SK-N-SH (cell line): ENCODE measurements around the gene MATN1. TPM values are rescaled to one million over a fixed set of nuclear protein-coding genes. Genes with fewer than 3 reads are reported as not detected.

Experiments
- CTCF ChIA-PET: fragments of 300-600, 350-600 bp; formaldehyde crosslinking; extraction: SDS; loops from one replicate; lab custom pipeline; 2021; lab: Yijun Ruan, JAX
- POLR2A ChIA-PET: fragments of 350-600 bp; sonication (Branson Sonifier 250); formaldehyde crosslinking; extraction: SDS; loops from one replicate; lab custom pipeline; 2020; ENCODE audit warnings: antibody characterized with exemption, inconsistent platforms; lab: Yijun Ruan, JAX
- DNase-seq: peaks from one replicate; pipeline ENCODE4 v3.0.0; 2012
- H2AFZ ChIP-seq: fragments of 200-600 bp; sonication (generic); 2 replicates; pipeline ENCODE4 v1.8.1; 2016; ENCODE audit warnings: antibody characterized with exemption, mild to moderate bottlenecking, low read depth
- H3F3A ChIP-seq: fragments of 200-600 bp; sonication (generic); replicated peaks from 2 replicates; pipeline ENCODE3; 2016; ENCODE audit warnings: antibody characterized with exemption, mild to moderate bottlenecking; ENCODE audit not compliant: insufficient read depth
- H3K27ac ChIP-seq, 2 experiments: fragments of 200-500 bp in 1 of 2; fragments of 200-600 bp in 1 of 2; sonication (Bioruptor generic) in 1 of 2; sonication (generic), shearing (Covaris generic) in 1 of 2; 2 replicates each; pipeline versions ENCODE4 v1.5.1 to v1.6.1; 2014 to 2016; ENCODE audit warnings: low read depth in 2 of 2, inconsistent platforms in 1 of 2, low read length in 1 of 2, mild to moderate bottlenecking in 1 of 2, mixed read lengths in 1 of 2
- H3K27me3 ChIP-seq: fragments of 200-600 bp; sonication (generic), shearing (Covaris generic); 2 replicates; pipeline ENCODE4 v1.6.1; 2016; ENCODE audit warnings: mixed run types; ENCODE audit not compliant: insufficient read depth
- H3K36me3 ChIP-seq, 2 experiments: fragments of 200-500 bp in 1 of 2; fragments of 200-600 bp in 1 of 2; sonication (Bioruptor generic) in 1 of 2; sonication (generic) in 1 of 2; replicated peaks in 1 of 2; 2 replicates each; pipeline versions ENCODE3 to v1.5.1; 2014 to 2016; ENCODE audit warnings: low read length in 1 of 2, mild to moderate bottlenecking in 1 of 2; ENCODE audit not compliant: insufficient read depth in 2 of 2, control insufficient read depth in 1 of 2
- H3K4me1 ChIP-seq, 2 experiments: fragments of 200-500 bp in 1 of 2; fragments of 200-600 bp in 1 of 2; sonication (Bioruptor generic) in 1 of 2; sonication (generic), shearing (Covaris generic) in 1 of 2; 2 replicates each; pipeline versions ENCODE4 v1.5.1 to v1.6.1; 2014 to 2016; ENCODE audit warnings: low read depth in 1 of 2, low read length in 1 of 2, mixed run types in 1 of 2; ENCODE audit not compliant: insufficient read depth in 2 of 2, control insufficient read depth in 1 of 2
- H3K4me2 ChIP-seq: fragments of 200-600 bp; sonication (generic), shearing (Covaris generic); 2 replicates; pipeline ENCODE4 v1.6.1; 2017; ENCODE audit warnings: mixed run types
- H3K4me3 ChIP-seq, 2 experiments: fragments of 200-500 bp in 1 of 2; fragments of 200-600 bp in 1 of 2; sonication (Bioruptor generic) in 1 of 2; sonication (generic), shearing (Covaris generic) in 1 of 2; 2 replicates each; pipeline versions ENCODE4 v1.5.1 to v1.8.1; 2014 to 2016; ENCODE audit warnings: low read depth in 2 of 2, inconsistent platforms in 1 of 2, low read length in 1 of 2, mild to moderate bottlenecking in 1 of 2, mixed read lengths in 1 of 2, moderate library complexity in 1 of 2
- H3K79me2 ChIP-seq: fragments of 200-600 bp; sonication (generic); 2 replicates; pipeline ENCODE4 v1.8.1; 2017; ENCODE audit warnings: mild to moderate bottlenecking; ENCODE audit not compliant: insufficient read depth
- H3K9ac ChIP-seq: fragments of 200-600 bp; sonication (generic); 2 replicates; pipeline ENCODE4 v1.6.1; 2017; ENCODE audit warnings: mixed run types
- H3K9me2 ChIP-seq: fragments of 200-600 bp; sonication (generic); 2 replicates; pipeline ENCODE4 v1.6.1; 2017; ENCODE audit warnings: mixed run types
- H3K9me3 ChIP-seq: fragments of 200-600 bp; sonication (generic); 2 replicates; pipeline ENCODE4 v1.6.1; 2017; ENCODE audit warnings: mixed run types, mild to moderate bottlenecking, moderate library complexity
- H4K20me1 ChIP-seq: fragments of 200-600 bp; sonication (generic); 2 replicates; pipeline ENCODE4 v1.6.1; 2017; ENCODE audit warnings: mild to moderate bottlenecking, mixed run types; ENCODE audit not compliant: insufficient read depth
- CTCF ChIP-seq: fragments of 200-600 bp; sonication (generic); IDR thresholded peaks from 2 replicates; pipeline ENCODE4 v1.6.1; 2017; ENCODE audit warnings: antibody characterized with exemption, mild to moderate bottlenecking, moderate library complexity
- EP300 ChIP-seq, 2 experiments: IDR thresholded peaks; 2 replicates each; pipeline versions ENCODE4 v1.4.0 to v1.6.1; 2012; ENCODE audit warnings: borderline replicate concordance in 1 of 2, low read depth in 1 of 2, low read length in 1 of 2
- EZH2phosphoT487 ChIP-seq: fragments of 200-600 bp; sonication (generic); IDR thresholded peaks from 2 replicates; pipeline ENCODE4 v1.6.1; 2017; ENCODE audit warnings: low read depth, mixed run types, mild to moderate bottlenecking, antibody characterized with exemption, moderate library complexity, borderline replicate concordance
- GABPA ChIP-seq: IDR thresholded peaks from 2 replicates; pipeline ENCODE4 v1.4.0; 2012; ENCODE audit warnings: low read depth, mild to moderate bottlenecking
- GATA2 ChIP-seq: sonication (generic); formaldehyde crosslinking; IDR thresholded peaks from 2 replicates; pipeline ENCODE4 v1.5.0; 2020; ENCODE audit warnings: mild to moderate bottlenecking, missing genetic modification reagents
- JUND ChIP-seq: IDR thresholded peaks from 2 replicates; pipeline ENCODE4 v1.4.0; 2012
- NFIC ChIP-seq: IDR thresholded peaks from 2 replicates; pipeline ENCODE4 v1.4.0; 2012; ENCODE audit warnings: borderline replicate concordance
- NRF1 ChIP-seq: IDR thresholded peaks from 2 replicates; pipeline ENCODE4 v1.6.1; 2012; ENCODE audit warnings: low read depth, mild to moderate bottlenecking, low read length
- PBX3 ChIP-seq: IDR thresholded peaks from 2 replicates; pipeline ENCODE4; 2012
- RFX5 ChIP-seq: IDR thresholded peaks from 2 replicates; pipeline ENCODE4 v1.6.1; 2012; ENCODE audit warnings: mild to moderate bottlenecking, improper control_type of control experiment, low read length
- RXRA ChIP-seq: IDR thresholded peaks from 2 replicates; pipeline ENCODE4 v1.4.0; 2012; ENCODE audit warnings: low read depth, mild to moderate bottlenecking, borderline replicate concordance
- SIN3A ChIP-seq: IDR thresholded peaks from 2 replicates; pipeline ENCODE4 v1.6.1; 2012; ENCODE audit warnings: low read depth, mild to moderate bottlenecking, low read length, moderate library complexity, borderline replicate concordance
- USF1 ChIP-seq: IDR thresholded peaks from 2 replicates; pipeline ENCODE4 v1.4.0; 2012; ENCODE audit warnings: low read depth, borderline replicate concordance
- ZBTB33 ChIP-seq: IDR thresholded peaks from 2 replicates; pipeline ENCODE4 v1.4.0; 2012; ENCODE audit warnings: low read depth, borderline replicate concordance
- WGBS: methylation state at CpG from one replicate; pipeline ENCODE4 v1.1.6; 2017; ENCODE audit warnings: low lambda C conversion rate; 5-methylcytosine and 5-hydroxymethylcytosine counted together
- polyA plus RNA-seq, 3 experiments: library from polyadenylated mRNA; depleted of rRNA; stranded (reverse); fragments of >200 nt; gene quantifications; 2 replicates each; pipeline ENCODE4 v1.2.3, GENCODE V29; 2012

The MATN1 gene
- polyA plus RNA-seq, 1 of the 3 experiments (the other 2 are of a cell fraction), result 0.23 TPM

GRCh38 chr1:30672661-30673060 is 50.7 kb downstream of the MATN1 start:
- no peak for DNase-seq
- WGBS, result 38% methylated on average over 1 of the region's 1 CpG
- POLR2A ChIA-PET, result no interaction called here
- Histone ChIP-seq H3K9me3 (no peaks in the 10 kb centered on the region), H3K4me2 (no peak overlapping the region), H3K9ac (no peak overlapping the region), H3F3A (no peaks in the 10 kb centered on the region), H3K27me3 (no peaks in the 10 kb centered on the region), H2AFZ (no peak overlapping the region), H3K79me2 (no peaks in the 10 kb centered on the region), H3K4me1 (no peaks in the 10 kb centered on the region), H3K4me3 (no peak overlapping the region), H3K27ac (no peak overlapping the region), H3K9me2 (no peaks in the 10 kb centered on the region), H4K20me1 (no peaks in the 10 kb centered on the region), H3K36me3 (no peaks in the 10 kb centered on the region)
- CTCF ChIA-PET, result no interaction called here
- TF ChIP-seq JUND (no peak), PBX3 (no peak), NFIC (no peak), GABPA (no peak), EZH2phosphoT487 (no peak), GATA2 (CRISPR knock-in tag) (no peak), USF1 (no peak), CTCF (no peak), RXRA (no peak), ZBTB33 (no peak), SIN3A (no peak), NRF1 (no peak), RFX5 (no peak), EP300 (IDR thresholded peaks at IDR 0.05; ENCODE audit: borderline replicate concordance in 1 of 2, low read depth in 1 of 2, low read length in 1 of 2) (no peak)
